IPS-NIHi7 (cell line): Measurements from ENCODE around the gene CORO7.
"Not testable (repeated sequence)": the region's sequence is repeated elsewhere in the genome, so short reads cannot be mapped to it uniquely, and the experiment has no call there.

Experiments used
- DNase-seq: peaks from one replicate; pipeline ENCODE4 v3.0.0; 2012; ENCODE audit warnings: mixed read lengths; ENCODE audit errors: extremely low spot score

Gene CORO7

DNA sequence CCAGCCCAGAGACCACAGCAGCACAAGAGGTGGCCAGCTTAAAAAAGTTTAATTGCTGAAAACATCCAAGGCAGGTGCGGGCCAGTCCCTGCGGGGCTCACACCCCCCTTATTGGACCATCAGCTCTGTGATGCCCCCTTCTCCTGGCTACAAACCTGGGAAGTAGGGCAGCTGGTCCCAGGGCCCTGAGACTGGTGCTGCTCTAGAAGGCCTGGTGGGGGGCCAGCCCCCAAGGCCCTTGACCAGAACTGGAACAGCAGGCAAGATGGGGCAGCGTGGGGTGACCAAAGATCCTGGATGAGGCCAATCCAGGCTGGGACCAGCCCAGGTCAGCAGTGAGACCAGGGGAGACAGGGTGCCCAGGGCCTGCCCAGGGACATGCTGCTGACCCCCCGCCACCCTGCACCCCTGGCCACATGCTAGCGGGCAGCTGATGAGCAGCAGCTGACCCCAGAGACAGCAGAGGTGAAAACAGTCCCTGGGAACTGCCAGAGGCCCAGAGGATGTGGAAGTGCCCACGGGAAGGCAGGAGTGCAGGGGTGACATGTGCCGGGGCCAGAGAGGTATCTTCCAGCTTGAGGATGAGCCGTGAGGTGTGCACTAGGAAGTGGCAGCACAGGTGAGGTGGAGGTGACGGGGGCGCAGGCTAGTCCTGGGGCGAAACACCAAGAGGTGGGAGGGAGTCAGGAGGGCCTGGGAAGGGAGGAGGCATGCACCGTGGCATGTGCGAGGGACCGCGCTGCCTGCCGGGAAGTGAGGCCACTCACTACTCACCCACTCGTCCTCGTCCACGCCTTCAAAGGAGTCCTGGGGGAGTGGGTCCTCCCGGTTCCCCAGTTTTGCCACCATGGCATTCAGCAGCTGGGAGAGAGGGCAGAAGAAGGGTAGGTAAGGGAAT, 61.6 kb downstream of the CORO7 start:
- no peak for DNase-seq

- no peak for DNase-seq
Observed at GRCh38 chr16:4353675-4354074, 62.7 kb downstream of the CORO7 start.

DNA sequence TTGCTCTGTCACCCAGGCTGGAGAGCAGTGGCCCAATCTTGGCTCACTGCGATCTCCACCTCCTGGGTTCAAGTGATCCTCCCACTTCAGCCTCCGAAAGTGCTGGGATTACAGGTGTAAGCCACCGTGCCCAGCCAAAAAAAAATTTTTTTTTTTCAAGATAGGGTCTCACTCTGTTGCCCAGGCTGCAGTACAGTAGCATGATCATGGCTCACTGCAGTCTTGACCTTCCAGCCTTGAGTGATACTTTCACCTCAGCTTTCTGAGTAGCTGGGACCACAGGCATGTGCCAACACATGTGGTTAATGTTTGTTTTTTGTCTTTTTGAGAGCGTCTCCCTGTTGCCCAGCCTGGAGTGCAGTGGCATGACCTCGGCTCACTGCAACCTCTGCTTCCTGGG, 63.6 kb downstream of the CORO7 start:
- DNase-seq: no peak

- no peak for DNase-seq
Observed at GRCh38 chr16:4351880-4352279, 64.5 kb downstream of the CORO7 start.

DNA sequence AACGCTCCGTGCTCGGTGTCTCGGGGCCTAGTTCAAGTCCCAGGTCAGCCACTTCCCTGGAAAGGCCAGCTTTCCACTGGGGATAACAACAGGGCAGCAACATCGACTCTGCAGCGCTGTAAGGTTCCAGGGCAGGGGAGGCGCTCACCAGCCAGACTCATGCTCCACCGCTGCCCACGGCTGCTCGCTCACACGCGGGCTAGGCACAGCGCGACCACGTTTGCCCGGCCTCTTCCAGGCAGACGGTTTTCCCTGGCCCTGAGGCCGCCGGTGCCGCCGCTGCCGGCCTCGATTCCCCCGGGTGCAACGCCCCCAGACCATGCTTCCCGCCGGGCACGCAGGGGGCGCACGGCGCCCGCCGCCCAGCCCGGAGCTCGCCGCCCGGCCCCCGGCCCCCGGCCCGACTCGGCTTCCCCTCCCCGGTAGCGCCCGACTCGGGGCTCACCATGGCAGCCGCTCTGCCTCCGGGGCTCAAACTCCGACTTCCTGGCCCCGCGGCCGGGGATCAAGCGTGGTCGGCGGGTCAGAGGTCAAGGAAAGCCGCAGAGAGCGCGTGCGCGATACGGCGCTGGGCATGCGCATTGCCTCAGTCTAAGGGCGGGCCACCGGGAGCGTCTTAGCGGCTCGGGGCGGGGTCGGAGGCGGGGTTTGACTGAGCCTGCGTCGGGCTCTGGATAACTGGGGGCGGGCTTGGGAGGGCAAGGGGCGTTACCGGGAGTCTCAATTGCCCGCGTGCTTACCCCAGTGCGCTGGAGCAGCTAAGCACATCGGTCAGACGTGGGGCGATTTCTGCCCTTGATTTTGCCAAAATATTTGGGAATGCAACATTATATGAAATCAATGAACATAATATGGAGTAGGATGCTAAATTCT, 65.4 kb downstream of the CORO7 start, which contains the start of gene PAM16:
Gene PAM16, minus strand, starts transcription at position 535 of the 873 bp plus-strand sequence. Its CDS starts 87 bp downstream, at position 448.
- peak; percentile 98 for DNase-seq

- no peak for DNase-seq
Observed at GRCh38 chr16:4350365-4350786, 66.0 kb downstream of the CORO7 start.

- no peak for DNase-seq
Observed at GRCh38 chr16:4349332-4349731, 67.1 kb downstream of the CORO7 start.

- no peak for DNase-seq
Observed at GRCh38 chr16:4347765-4348509, 68.5 kb downstream of the CORO7 start.

DNA sequence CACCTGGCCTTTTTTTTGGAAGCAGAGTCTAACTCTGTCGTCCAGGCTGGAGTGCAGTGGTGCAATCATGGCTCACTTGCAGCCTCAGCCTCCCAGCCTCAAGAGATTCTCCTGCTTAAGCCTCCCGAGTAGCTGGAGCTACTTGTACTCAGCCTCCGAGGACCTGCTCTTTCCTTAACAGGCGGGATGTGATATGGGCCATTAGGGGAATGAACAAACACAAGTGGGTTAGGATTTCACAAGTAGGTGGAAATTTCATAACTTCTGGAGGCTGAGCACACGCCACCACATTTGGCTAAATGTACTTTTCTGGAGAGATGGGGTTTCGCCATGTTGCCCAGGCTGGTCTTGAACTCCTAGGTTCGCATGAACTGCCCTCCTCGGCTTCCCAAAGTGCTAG, 69.4 kb downstream of the CORO7 start:
- no peak for DNase-seq

- DNase-seq: no peak
Observed at GRCh38 chr16:4345836-4346781, 70.3 kb downstream of the CORO7 start.

GRCh38 chr16:4344983-4345835, 71.2 kb downstream of the CORO7 start:
- DNase-seq: no peak

- not testable (repeated sequence) for DNase-seq
Observed at GRCh38 chr16:4344300-4344982, 72.0 kb downstream of the CORO7 start.

DNA sequence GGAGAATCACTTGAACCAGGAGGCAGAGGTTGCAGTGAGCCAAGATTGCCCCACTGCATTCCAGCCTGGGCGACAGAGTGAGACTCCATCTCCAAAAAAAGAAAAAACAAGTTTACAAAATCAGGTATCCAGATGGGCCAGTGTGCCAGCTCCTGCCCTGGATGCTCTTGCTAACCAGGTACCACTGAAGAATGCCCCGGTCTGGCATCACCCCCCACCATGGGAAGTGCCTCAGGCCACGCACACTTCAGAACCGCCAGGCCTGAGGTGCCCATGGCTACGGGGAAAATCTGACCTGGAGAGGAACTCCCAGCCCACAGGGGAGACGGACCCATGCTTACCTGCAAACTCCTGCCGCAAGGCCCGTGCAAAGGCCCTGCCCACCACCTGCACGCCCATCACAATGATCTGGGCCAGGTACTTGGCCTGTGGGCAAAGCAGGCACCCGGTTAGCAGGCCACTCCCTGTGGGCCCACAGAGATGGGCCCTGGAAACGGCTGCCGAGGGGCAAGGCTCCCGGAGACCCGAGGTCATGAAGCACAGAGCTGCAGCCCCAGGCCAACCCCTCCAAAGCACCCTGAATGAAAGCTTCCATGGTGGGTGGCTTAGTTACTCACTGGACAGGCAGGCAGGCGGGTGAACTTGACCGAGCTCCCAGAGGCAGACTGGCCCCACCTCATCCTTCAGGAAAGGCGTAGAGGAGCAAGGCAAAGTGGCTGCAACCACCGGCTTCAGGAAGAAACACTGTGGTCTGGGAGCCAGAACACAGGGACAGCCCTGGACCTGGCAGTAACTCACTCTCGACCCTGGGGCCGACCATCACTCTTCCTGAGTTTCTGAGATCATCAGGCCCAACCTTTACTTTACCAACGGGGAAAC, 73.3 kb downstream of the CORO7 start:
- DNase-seq: no peak

- no peak for DNase-seq
Observed at GRCh38 chr16:4341250-4341649, 75.1 kb downstream of the CORO7 start.

DNA sequence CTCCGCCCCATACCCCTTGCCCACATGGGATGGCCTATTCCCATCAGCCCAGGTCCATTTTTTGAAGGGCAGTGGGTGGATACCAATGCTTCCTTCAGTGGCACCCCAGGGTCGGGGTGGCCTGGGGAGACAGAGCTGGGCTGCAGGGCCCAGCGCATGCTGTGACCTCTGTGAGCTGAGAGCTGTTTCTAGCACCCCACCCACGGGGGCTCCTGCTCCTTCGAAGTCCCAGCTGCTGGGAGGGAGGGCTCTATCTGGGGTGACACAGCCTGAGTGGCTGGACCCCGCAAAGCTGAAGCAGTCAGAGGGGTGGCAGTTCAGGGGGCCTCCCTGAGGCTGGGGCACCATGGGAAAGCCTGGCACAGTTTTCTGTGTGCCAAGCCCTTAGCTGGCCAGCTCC, 76.0 kb downstream of the CORO7 start:
- no peak for DNase-seq

DNA sequence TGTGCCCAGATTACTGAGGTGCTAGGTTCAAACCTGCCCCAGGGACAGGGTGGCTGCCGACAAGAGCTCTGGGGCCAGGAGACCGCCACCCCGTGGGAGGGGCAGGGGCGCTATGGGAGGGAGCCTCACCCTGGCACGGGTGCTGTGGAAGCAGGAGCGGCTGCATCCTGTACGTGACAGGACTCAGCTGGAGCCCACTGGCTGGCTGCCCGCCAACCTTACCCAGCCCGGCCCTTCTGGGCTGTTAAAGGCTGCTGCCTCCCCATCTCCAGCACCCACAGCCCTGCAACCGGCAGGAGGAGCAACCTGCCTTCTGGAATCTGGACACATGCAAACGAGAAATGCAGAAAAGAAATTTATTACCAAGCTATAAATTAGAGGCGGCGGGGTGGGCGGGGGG, 76.5 kb downstream of the CORO7 start:
- DNase-seq: no peak

GRCh38 chr16:4339455-4339854, 76.9 kb downstream of the CORO7 start:
- no peak for DNase-seq

- DNase-seq: no peak
Observed at GRCh38 chr16:4338712-4339299, 77.6 kb downstream of the CORO7 start.
